Smooth muscle cell (in vitro differentiated cells): Measurements from ENCODE around the gene SLC1A1. TPM values are rescaled to one million over a fixed set of nuclear protein-coding genes. Genes with fewer than 3 reads are reported as not detected.

Experiments
- DNase-seq: peaks from one replicate; lab custom pipeline; 2025; ENCODE audit not compliant: unreplicated experiment; lab: John Stamatoyannopoulos, UW
- H2AFZ ChIP-seq: fragments of 200-600 bp; sonication (generic); 2 replicates; pipeline ENCODE4 v1.6.0; 2016; ENCODE audit warnings: antibody characterized with exemption, low read depth, mild to moderate bottlenecking
- H3F3A ChIP-seq: fragments of 200-600 bp; sonication (generic); 2 replicates; pipeline ENCODE4 v1.6.0; 2017; ENCODE audit warnings: antibody characterized with exemption, low read depth
- H3K27ac ChIP-seq: fragments of 200-600 bp; sonication (generic); 2 replicates; pipeline ENCODE4 v1.5.1; 2016; ENCODE audit warnings: low read depth, mild to moderate bottlenecking
- H3K27me3 ChIP-seq: fragments of 200-600 bp; sonication (generic); 2 replicates; pipeline ENCODE4 v1.6.1; 2016; ENCODE audit warnings: low read depth, mild to moderate bottlenecking
- H3K36me3 ChIP-seq: fragments of 200-600 bp; sonication (generic); 2 replicates; pipeline ENCODE4 v1.5.1; 2016; ENCODE audit warnings: low read depth
- H3K4me1 ChIP-seq: fragments of 200-600 bp; sonication (generic); 2 replicates; pipeline ENCODE4 v1.5.1; 2016; ENCODE audit warnings: low read depth
- H3K4me2 ChIP-seq: fragments of 200-600 bp; sonication (generic); 2 replicates; pipeline ENCODE4 v1.6.0; 2016; ENCODE audit warnings: mild to moderate bottlenecking
- H3K4me3 ChIP-seq: fragments of 200-600 bp; sonication (generic); 2 replicates; pipeline ENCODE4 v1.5.1; 2016; ENCODE audit warnings: mild to moderate bottlenecking
- H3K79me2 ChIP-seq: fragments of 200-600 bp; sonication (generic); 2 replicates; pipeline ENCODE4 v1.6.0; 2016; ENCODE audit warnings: low read depth, mild to moderate bottlenecking
- H3K9ac ChIP-seq: fragments of 200-600 bp; sonication (generic); 2 replicates; pipeline ENCODE4 v1.6.0; 2016; ENCODE audit warnings: low read depth
- H3K9me3 ChIP-seq: fragments of 200-600 bp; sonication (generic); replicated peaks from 2 replicates; pipeline ENCODE4 v1.5.1; 2016; ENCODE audit warnings: low read depth
- H4K20me1 ChIP-seq: fragments of 200-600 bp; sonication (generic); 2 replicates; pipeline ENCODE4 v1.6.0; 2016; ENCODE audit warnings: low read depth
- WGBS: methylation state at CpG from one replicate; pipeline ENCODE4 v1.1.7; 2016; ENCODE audit warnings: low lambda C conversion rate; 5-methylcytosine and 5-hydroxymethylcytosine counted together
- polyA plus RNA-seq: library from polyadenylated mRNA; unstranded; fragments of >200 nt; fragmentation: Nextera tagmentation; extraction: Ambion mirVana; gene quantifications from 2 replicates; pipeline ENCODE4 v1.2.1, GENCODE V29; 2016
- total RNA-seq: library from RNA; depleted of rRNA; stranded (reverse); fragments of >200 nt; gene quantifications from 2 replicates; pipeline ENCODE4 v1.2.3, GENCODE V29; 2014
- TF ChIP-seq, protein P1 (sequence below): fragments of 200-600 bp; sonication (generic); IDR thresholded peaks from 2 replicates; pipeline ENCODE4 v1.5.1; 2017; ENCODE audit warnings: borderline replicate concordance, mild to moderate bottlenecking, antibody characterized with exemption; ENCODE audit not compliant: insufficient read depth, poor library complexity, severe bottlenecking

Gene SLC1A1
- total and polyA plus RNA-seq, 2 experiments from 2014 or later: 11.3 to 15.6 TPM

DNA sequence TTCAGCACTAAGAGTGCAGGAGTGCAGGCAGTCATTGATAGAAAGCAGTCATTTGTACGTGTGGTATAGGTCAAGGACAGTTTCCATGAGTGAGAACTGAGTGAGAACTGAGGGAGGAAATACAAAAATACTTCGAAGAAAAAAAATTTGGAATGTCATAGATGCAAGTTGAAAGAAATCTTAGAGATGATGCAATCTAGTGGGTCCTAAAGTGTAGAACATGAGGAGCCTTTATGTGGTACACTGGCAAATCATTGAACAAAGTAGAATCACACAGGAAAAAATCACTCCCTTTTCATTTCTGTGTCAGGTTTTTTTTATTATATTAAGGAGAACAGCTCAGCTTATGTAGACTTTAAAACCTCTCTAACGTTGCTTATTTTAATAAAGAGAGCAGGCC lies 26.4 kb upstream of the SLC1A1 start:
- Histone ChIP-seq H3K79me2 (no peaks in the 10 kb centered on the region), H4K20me1 (no peaks in the 10 kb centered on the region), H3K4me1 (no peaks in the 10 kb centered on the region), H3K27me3 (no peaks in the 10 kb centered on the region), H3K4me3 (no peak overlapping the region), H3K36me3 (no peaks in the 10 kb centered on the region), H3F3A (no peaks in the 10 kb centered on the region), H3K4me2 (no peak overlapping the region), H3K9me3 (no peaks in the 10 kb centered on the region), H3K27ac (no peak overlapping the region), H2AFZ (no peak overlapping the region), H3K9ac (no peak overlapping the region)
- no peak for DNase-seq
- 85% methylated on average over 3 of the region's 3 CpGs for WGBS
- TF ChIP-seq, protein P1, sequence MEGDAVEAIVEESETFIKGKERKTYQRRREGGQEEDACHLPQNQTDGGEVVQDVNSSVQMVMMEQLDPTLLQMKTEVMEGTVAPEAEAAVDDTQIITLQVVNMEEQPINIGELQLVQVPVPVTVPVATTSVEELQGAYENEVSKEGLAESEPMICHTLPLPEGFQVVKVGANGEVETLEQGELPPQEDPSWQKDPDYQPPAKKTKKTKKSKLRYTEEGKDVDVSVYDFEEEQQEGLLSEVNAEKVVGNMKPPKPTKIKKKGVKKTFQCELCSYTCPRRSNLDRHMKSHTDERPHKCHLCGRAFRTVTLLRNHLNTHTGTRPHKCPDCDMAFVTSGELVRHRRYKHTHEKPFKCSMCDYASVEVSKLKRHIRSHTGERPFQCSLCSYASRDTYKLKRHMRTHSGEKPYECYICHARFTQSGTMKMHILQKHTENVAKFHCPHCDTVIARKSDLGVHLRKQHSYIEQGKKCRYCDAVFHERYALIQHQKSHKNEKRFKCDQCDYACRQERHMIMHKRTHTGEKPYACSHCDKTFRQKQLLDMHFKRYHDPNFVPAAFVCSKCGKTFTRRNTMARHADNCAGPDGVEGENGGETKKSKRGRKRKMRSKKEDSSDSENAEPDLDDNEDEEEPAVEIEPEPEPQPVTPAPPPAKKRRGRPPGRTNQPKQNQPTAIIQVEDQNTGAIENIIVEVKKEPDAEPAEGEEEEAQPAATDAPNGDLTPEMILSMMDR: no peak

DNA sequence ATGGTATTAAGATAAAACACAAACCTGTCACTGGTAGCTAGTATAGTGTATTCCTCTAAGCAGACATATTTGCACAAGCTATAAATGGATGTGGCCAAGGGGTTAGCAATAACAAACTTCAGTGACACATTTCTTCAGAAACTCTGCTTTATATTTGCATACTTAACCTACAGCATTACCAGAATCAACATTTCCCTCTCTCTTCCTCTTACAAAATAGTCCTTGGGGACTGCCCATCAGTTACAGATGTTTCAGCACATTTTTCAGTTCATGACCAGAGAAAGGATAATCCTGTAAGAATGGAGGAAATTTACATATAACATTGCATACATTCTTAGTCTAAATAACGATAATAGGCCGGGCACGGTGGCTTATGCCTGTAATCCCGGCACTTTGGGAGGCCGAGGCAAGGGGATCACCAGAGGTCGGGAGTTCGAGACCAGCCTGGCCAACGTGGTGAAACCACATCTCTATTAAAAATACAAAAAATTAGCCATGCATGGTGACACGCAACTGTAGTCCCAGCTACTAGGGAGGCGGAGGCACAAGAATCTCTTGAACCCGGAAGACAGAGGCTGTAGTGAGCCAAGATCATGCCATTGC lies 25.3 kb upstream of the SLC1A1 start:
- H3K79me2 ChIP-seq: no peaks in the 10 kb centered on the region
- no peaks in the 10 kb centered on the region for H3F3A ChIP-seq
- 83% methylated on average over 11 of the region's 11 CpGs for WGBS
- no peaks in the 10 kb centered on the region for H3K36me3 ChIP-seq
- no peak overlapping the region for H3K4me2 ChIP-seq
- no peaks in the 10 kb centered on the region for H4K20me1 ChIP-seq
- TF ChIP-seq, protein P1: no peak
- no peaks in the 10 kb centered on the region for H3K27me3 ChIP-seq
- DNase-seq: no peak
- H3K27ac ChIP-seq: no peak overlapping the region
- H3K4me1 ChIP-seq: no peaks in the 10 kb centered on the region
- no peak overlapping the region for H2AFZ ChIP-seq
- H3K4me3 ChIP-seq: no peak overlapping the region
- H3K9me3 ChIP-seq: no peaks in the 10 kb centered on the region
- H3K9ac ChIP-seq: no peak overlapping the region

DNA sequence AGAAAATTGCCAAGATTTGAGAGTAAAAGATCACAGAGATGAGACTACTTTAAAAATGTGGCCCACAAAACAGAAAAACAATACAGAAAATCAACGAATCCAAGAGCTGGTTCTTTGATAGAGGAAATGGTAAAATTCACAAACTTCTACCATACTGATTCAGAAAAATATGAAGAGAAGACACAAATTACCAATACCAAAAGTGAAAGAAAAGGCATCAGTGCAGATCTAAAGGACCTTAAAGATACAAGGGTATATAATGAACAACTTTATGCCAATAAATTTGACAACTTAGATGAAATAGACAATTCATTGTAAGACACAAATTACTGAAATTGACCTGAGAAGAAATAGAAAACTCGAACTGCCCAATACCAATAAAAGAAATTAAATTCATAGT lies 24.4 kb upstream of the SLC1A1 start:
- Histone ChIP-seq H2AFZ (no peak overlapping the region), H3K27ac (no peak overlapping the region), H3K4me2 (no peak overlapping the region), H3K4me1 (no peaks in the 10 kb centered on the region), H3F3A (no peaks in the 10 kb centered on the region), H3K4me3 (no peak overlapping the region), H4K20me1 (no peaks in the 10 kb centered on the region), H3K79me2 (no peaks in the 10 kb centered on the region), H3K9me3 (no peaks in the 10 kb centered on the region), H3K36me3 (no peaks in the 10 kb centered on the region), H3K27me3 (no peaks in the 10 kb centered on the region), H3K9ac (no peak overlapping the region)
- no peak for DNase-seq
- TF ChIP-seq, protein P1: no peak
- WGBS: 91% methylated on average over 2 of the region's 2 CpGs

DNA sequence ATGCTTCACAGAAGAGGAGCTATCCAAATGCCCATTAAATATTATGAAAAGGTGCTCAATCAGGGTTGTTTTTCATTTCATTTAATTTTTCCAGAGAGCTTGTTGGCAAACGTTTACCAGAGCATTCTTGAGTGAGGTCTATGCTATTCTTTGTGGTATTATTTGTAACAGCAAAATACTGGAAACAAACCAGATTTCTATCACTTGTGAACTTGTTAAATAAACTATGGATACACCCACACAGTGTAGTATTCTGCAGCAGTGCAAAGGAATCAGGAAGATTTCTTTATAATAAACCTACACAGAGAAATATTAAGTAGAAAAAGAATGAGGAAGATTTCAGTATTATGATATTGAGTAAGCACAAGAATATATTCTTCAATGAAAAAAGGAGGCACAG lies 15.0 kb upstream of the SLC1A1 start:
- H3K79me2 ChIP-seq: no peaks in the 10 kb centered on the region
- whole genome bisulfite sequencing: 64% methylated on average over 1 of the region's 1 CpG
- H3F3A ChIP-seq: no peaks in the 10 kb centered on the region
- DNase-seq: no peak
- TF ChIP-seq, protein P1: no peak
- no peaks in the 10 kb centered on the region for H3K27me3 ChIP-seq
- H4K20me1 ChIP-seq: no peaks in the 10 kb centered on the region
- no peak overlapping the region for H3K9ac ChIP-seq
- H3K4me1 ChIP-seq: no peaks in the 10 kb centered on the region
- no peak overlapping the region for H3K4me2 ChIP-seq
- no peaks in the 10 kb centered on the region for H3K36me3 ChIP-seq
- no peak overlapping the region for H2AFZ ChIP-seq
- H3K27ac ChIP-seq: no peak overlapping the region
- no peaks in the 10 kb centered on the region for H3K9me3 ChIP-seq
- no peak overlapping the region for H3K4me3 ChIP-seq
